GM12891 (cell line): ENCODE data around the gene NBEA.

Experiments
- DNase-seq: peaks from one replicate; pipeline ENCODE4 v3.0.0; 2011; ENCODE audit warnings: low spot score; ENCODE audit not compliant: insufficient read length
- FAIRE-seq: peaks from 2 replicates; lab custom pipeline; 2011; peaks lifted over from hg19 to GRCh38; lab: Jason Lieb, UNC
- PAX5 ChIP-seq: IDR thresholded peaks from 2 replicates; pipeline ENCODE4 v1.6.1; 2011; ENCODE audit warnings: low read length, moderate library complexity, mild to moderate bottlenecking; ENCODE audit not compliant: insufficient read depth, severe bottlenecking
- POLR2A ChIP-seq: IDR thresholded peaks from 2 replicates; pipeline ENCODE4 v1.6.1; 2011; ENCODE audit warnings: low read depth, low read length, control low read depth
- POLR2AphosphoS5 ChIP-seq: IDR thresholded peaks from 2 replicates; pipeline ENCODE4 v1.6.1; 2011; ENCODE audit warnings: low read depth, low read length, control low read depth
- POU2F2 ChIP-seq: IDR thresholded peaks from 2 replicates; pipeline ENCODE4 v1.6.1; 2011; ENCODE audit warnings: low read depth, mild to moderate bottlenecking, control low read depth, low read length, moderate library complexity
- SPI1 ChIP-seq: IDR thresholded peaks from 2 replicates; pipeline ENCODE4 v1.6.1; 2011; ENCODE audit warnings: low read depth, low read length, control low read depth
- TAF1 ChIP-seq: IDR thresholded peaks from 2 replicates; pipeline ENCODE4 v1.6.1; 2011; ENCODE audit warnings: low read depth, low read length, control low read depth

NBEA gene

GRCh38 chr13:35279500-35279899, 337.4 kb downstream of the NBEA start:
- FAIRE-seq (no peak), DNase-seq (no peak)
- no peak for TF ChIP-seq SPI1
- no peak for TF ChIP-seq POLR2A
- TF ChIP-seq POU2F2: no peak
- TF ChIP-seq PAX5: no peak
- TF ChIP-seq TAF1: no peak
- no peak for TF ChIP-seq POLR2AphosphoS5

GRCh38 chr13:35283856-35284255, 341.8 kb downstream of the NBEA start:
- FAIRE-seq: no peak
- DNase-seq: no peak
- no peak for TF ChIP-seq POU2F2
- no peak for TF ChIP-seq POLR2AphosphoS5
- TF ChIP-seq TAF1: no peak
- TF ChIP-seq PAX5: no peak
- no peak for TF ChIP-seq SPI1
- TF ChIP-seq POLR2A: no peak

GRCh38 chr13:35285677-35286076, 343.6 kb downstream of the NBEA start:
- FAIRE-seq: no peak
- TF ChIP-seq POU2F2 (no peak), POLR2AphosphoS5 (no peak), PAX5 (no peak), POLR2A (no peak), SPI1 (no peak), TAF1 (no peak)
- no peak for DNase-seq

- DNase-seq (no peak), FAIRE-seq (no peak)
- TF ChIP-seq POLR2AphosphoS5 (no peak), TAF1 (no peak), POU2F2 (no peak), PAX5 (no peak), POLR2A (no peak)
These were observed 350.3 kb downstream of the NBEA start for GRCh38 chr13:35292329-35292728.

- no peak for DNase-seq
- FAIRE-seq: no peak
- TF ChIP-seq POLR2AphosphoS5 (no peak), POU2F2 (no peak), SPI1 (no peak), POLR2A (no peak), TAF1 (no peak), PAX5 (no peak)
These were observed 351.6 kb downstream of the NBEA start for GRCh38 chr13:35293579-35294226.

- DNase-seq (no peak), FAIRE-seq (no peak)
- TF ChIP-seq SPI1 (no peak), POLR2A (no peak), TAF1 (no peak), PAX5 (no peak), POU2F2 (no peak), POLR2AphosphoS5 (no peak)
These were observed 367.6 kb downstream of the NBEA start for GRCh38 chr13:35309706-35310105.

- no peak for TF ChIP-seq PAX5
- no peak for TF ChIP-seq POU2F2
- TF ChIP-seq SPI1: no peak
- no peak for TF ChIP-seq POLR2AphosphoS5
- TF ChIP-seq POLR2A: no peak
- TF ChIP-seq TAF1: no peak
- no peak for DNase-seq
- no peak for FAIRE-seq
These were observed 390.1 kb downstream of the NBEA start for GRCh38 chr13:35332134-35332533.

- no peak for DNase-seq
- no peak for TF ChIP-seq POLR2A
- TF ChIP-seq POLR2AphosphoS5: no peak
- no peak for TF ChIP-seq TAF1
- TF ChIP-seq SPI1: no peak
- no peak for TF ChIP-seq POU2F2
- TF ChIP-seq PAX5: no peak
- no peak for FAIRE-seq
These were observed 391.1 kb downstream of the NBEA start for GRCh38 chr13:35333157-35333556.

- TF ChIP-seq SPI1: no peak
- TF ChIP-seq POLR2AphosphoS5: no peak
- no peak for TF ChIP-seq POU2F2
- no peak for TF ChIP-seq PAX5
- TF ChIP-seq POLR2A: no peak
- TF ChIP-seq TAF1: no peak
- FAIRE-seq (no peak), DNase-seq (no peak)
These were observed 400.4 kb downstream of the NBEA start for GRCh38 chr13:35342440-35342839.

- TF ChIP-seq POLR2AphosphoS5: no peak
- TF ChIP-seq POU2F2: no peak
- no peak for TF ChIP-seq POLR2A
- no peak for TF ChIP-seq SPI1
- no peak for TF ChIP-seq PAX5
- TF ChIP-seq TAF1: no peak
- no peak for FAIRE-seq
- DNase-seq: no peak
These were observed 401.3 kb downstream of the NBEA start for GRCh38 chr13:35343417-35343816.
